GM12875 (cell line): Measurements from ENCODE around the gene LRP2BP.

Experiments
- H3K4me3 ChIP-seq: one replicate; pipeline ENCODE4 v1.5.1; 2011; ENCODE audit warnings: low read depth, low read length, control low read depth
- TF ChIP-seq, protein P1 (sequence below): IDR thresholded peaks from 2 replicates; pipeline ENCODE4 v1.5.1; 2011; ENCODE audit warnings: low read depth, mild to moderate bottlenecking, control low read depth, inconsistent platforms, low read length, moderate library complexity, borderline replicate concordance; ENCODE audit not compliant: insufficient read depth

The LRP2BP gene

DNA sequence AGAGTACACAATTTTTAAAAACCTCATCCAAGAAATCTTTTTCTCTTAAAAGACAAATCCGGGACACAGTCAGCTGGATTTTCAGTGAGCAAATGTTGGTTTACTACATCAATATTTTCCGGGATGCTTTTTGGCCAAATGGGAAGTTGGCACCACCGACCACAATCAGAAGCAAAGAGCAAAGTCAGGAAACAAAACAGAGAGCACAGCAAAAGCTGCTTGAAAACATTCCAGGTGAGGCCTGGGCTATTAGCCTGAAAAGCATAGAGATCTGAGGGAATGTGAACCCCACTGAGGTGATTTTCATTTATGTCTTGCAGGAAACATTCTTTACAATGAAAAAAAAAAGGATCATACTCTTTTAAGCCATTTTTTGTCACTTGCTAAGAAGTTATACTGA is 33.9 kb downstream of the LRP2BP start:
- H3K4me3 ChIP-seq: no peak overlapping the region
- TF ChIP-seq, protein P1, sequence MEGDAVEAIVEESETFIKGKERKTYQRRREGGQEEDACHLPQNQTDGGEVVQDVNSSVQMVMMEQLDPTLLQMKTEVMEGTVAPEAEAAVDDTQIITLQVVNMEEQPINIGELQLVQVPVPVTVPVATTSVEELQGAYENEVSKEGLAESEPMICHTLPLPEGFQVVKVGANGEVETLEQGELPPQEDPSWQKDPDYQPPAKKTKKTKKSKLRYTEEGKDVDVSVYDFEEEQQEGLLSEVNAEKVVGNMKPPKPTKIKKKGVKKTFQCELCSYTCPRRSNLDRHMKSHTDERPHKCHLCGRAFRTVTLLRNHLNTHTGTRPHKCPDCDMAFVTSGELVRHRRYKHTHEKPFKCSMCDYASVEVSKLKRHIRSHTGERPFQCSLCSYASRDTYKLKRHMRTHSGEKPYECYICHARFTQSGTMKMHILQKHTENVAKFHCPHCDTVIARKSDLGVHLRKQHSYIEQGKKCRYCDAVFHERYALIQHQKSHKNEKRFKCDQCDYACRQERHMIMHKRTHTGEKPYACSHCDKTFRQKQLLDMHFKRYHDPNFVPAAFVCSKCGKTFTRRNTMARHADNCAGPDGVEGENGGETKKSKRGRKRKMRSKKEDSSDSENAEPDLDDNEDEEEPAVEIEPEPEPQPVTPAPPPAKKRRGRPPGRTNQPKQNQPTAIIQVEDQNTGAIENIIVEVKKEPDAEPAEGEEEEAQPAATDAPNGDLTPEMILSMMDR: no peak

DNA sequence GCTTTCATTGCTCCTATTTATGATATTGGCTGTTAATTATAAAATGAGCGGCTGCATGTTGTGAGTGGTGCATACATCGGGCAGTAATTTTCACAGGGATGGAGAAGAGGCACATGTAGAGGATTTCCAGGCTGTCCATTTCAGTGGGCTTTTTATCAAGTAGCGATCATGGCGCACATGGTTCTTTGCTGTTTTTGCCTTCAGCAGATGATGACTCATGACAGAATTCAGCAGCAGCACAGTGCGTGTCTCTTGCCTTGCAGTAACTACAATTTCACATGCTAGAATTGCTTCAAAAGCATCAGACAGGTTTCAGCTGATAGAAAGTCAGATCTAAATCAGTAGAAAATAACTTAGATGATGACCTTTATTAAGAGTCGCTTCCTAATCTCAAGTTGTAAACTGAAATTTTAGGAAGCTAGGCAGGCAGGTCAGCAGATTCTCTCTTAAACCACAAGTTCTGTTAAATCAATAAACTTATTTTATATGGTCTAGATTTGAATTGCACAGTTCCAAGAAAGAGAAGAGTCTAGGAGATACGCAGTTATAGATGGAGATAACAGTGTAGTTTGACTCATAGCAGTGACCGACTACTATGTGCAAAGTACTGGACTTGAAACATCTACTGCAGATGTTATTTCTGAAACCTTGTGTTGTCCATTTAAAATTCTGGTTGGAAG is 35.8 kb downstream of the LRP2BP start:
- TF ChIP-seq, protein P1: no peak
- no peak overlapping the region for H3K4me3 ChIP-seq

- no peak overlapping the region for H3K4me3 ChIP-seq
- TF ChIP-seq, protein P1: no peak
Observed at GRCh38 chr4:185358959-185359358, 36.8 kb downstream of the LRP2BP start.

DNA sequence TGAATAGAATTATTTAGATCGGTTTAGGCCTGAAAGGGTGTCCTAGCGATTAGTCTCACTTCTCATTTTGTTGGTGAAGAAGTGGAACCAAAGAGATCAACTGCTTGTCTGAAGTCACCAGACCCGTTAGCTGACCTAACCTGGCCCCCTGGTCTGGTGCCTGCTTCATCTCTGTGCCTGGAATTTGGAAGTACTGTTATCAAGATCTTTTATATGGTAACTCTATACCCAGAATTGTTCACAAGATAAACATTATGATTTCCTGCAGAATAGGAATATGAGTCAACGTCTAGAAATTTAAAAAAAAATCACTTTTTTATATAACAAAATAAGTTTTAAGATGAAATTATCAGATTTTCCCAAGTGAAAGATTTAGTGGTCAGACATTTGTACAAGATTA is 37.2 kb downstream of the LRP2BP start:
- TF ChIP-seq, protein P1: no peak

DNA sequence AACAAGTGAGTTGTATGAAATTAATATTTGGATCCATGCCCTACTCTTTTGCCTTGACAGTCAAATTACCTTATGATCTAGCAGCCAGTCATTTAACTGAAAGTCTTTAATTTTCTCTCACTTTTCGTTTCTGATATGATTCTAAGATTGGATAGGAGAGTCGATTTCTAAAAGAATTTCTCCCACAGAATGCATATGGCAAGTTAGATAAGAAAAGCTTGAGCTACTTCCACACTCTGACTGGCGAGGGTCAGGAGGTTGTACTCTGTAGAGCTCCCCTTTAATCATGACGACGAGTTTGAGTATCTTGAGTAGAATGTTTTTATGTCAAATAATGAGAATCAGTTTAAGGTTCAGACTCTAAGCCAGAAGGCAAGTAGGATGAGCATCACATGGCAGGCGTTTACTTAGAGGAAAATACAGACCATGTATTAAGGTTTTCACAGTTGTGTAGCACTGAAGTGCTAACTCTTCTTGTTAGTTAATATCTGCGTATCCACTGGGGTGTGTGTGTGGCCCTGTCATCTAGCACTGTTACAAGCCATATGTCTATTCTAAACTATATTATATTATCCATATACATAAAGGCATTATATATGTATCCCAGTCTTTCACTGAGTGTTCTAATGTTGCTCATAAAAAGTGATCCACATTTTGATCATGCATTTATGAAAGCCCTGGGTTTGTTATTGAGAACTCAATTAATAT is 37.8 kb downstream of the LRP2BP start:
- TF ChIP-seq, protein P1: no peak
- H3K4me3 ChIP-seq: no peak overlapping the region

More for the DNA sequence above, 37.2 kb downstream of the LRP2BP start:
- no peak overlapping the region for H3K4me3 ChIP-seq

DNA sequence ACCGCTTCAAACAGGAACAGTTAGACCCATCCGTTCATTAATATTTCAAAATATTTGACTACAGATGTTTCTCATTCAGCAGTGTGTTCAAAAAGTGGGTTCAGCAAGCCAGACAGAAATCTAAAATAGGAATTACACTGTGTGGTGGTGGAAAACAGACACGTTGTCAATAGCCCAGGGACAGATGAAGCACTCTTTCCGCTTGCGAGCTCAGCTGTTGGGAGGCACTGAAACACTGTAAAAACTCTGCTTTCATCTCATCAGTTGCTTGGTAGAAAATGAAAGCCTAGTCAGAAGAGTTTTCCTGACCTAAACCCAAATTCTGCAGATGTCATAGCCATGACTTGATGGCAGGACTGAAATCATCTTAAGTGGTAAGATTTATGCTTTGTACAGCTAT is 38.5 kb downstream of the LRP2BP start:
- TF ChIP-seq, protein P1: no peak
- H3K4me3 ChIP-seq: no peak overlapping the region

DNA sequence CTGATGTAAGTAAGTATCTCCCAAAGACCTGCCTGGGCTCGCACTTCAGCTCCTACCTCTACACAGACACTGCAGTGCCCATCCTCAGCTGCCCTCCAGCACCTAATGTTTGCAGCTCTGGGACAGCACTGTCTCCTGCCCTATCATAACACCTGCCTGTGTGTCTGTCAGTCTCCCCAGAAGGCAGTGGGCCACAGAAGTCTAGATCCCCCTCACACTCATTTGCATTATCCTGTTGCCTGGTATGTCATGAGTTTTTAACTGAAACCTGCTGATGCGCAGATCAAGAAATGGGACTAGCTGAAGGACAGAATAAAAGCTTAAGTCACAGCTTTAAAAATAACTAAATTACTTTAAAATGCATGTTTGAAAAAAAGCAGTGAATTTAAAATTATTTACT is 43.0 kb downstream of the LRP2BP start:
- TF ChIP-seq, protein P1: no peak
- H3K4me3 ChIP-seq: no peak overlapping the region
